NCI-H1092 treated with DMSO at 0.1 percent for 48 hours (cell line): Measurements from ENCODE around the gene SIK1.
"Not testable (repeated sequence)": the region's sequence is repeated elsewhere in the genome, so short reads cannot be mapped to it uniquely, and the experiment has no call there.

ENCODE experiments used
- DNase-seq: peaks from one replicate; lab custom pipeline; 2025; lab: John Stamatoyannopoulos, UW

The SIK1 gene

DNA sequence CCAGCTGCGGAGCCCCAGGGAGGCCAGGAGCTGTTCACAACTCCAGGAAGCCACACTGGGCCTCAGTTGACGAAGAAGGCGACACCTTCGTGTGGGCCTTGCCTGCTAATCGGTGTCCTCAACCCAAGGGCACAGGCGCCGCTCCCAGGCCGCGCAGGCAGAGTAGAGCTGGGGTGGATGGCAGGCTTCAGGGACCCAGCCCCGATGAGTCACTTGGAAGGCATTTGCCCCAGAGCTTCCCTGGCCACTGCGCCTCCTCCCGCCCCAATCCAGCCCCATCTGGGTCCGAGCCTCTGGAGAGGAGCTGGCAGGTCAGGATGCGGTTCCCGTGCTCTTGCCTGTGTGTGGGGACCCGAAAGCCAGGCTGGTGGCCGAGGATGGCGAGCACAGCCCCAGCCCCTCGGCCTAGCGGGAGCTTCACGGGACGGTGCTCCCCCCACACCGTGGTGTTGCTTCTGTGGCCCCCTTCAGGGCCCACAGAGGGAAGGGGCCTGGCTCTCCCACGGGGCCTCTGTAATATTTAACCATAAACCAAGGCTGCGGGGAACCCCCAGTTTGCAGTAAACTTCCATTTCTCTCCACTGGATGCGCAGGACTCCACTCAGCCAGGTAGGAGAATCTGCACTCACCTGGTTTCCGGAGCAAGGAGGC lies 30.0 kb downstream of the SIK1 start:
- DNase-seq: not testable (repeated sequence)

DNA sequence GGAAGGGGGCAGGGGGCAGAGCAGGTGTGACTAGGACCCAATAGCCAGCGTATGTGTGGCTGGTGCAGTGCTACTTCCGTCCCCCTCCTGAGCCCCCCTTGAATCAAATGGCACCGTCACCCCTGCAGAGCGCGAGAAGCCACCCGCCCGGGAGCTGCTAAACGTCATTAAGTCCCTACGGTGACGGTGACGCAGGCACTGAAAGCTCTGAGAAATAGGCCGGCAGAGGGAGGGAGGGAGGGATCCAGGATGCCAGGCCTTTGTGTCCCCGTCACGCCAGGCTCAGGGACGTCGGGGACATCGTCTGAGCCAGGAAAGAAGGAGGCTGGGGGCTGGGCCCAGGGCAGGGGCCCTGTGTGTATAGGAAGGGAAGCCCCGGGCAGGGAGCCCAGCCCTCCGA lies 43.6 kb downstream of the SIK1 start:
- not testable (repeated sequence) for DNase-seq

DNA sequence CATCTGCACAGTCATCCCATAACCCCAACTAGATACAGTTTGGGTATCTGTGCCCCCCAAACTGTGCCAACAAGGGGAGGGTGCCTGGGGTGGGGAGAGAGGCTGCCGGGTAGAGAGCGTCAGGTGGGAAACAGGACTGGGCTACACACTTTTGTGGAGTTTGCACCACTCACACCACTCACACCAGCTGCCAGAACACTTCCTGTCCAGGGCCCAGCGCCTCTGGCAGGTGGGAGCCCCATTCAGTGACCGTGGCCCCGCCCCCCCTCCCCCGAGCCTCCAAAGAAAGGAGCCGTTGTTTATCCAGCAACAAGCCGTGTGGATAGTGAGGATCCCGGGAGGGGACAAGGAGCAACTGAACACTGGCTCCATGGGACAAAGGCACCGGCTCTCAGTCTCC lies 44.0 kb downstream of the SIK1 start:
- DNase-seq: not testable (repeated sequence)

GRCh38 chr21:43380852-43381533 lies 45.9 kb downstream of the SIK1 start:
- DNase-seq: not testable (repeated sequence)

- not testable (repeated sequence) for DNase-seq
These were observed 46.6 kb downstream of the SIK1 start for GRCh38 chr21:43380337-43380736.

GRCh38 chr21:43379626-43380122 lies 47.3 kb downstream of the SIK1 start:
- not testable (repeated sequence) for DNase-seq

- no peak for DNase-seq
These were observed 50.5 kb downstream of the SIK1 start for GRCh38 chr21:43376478-43376882.

DNA sequence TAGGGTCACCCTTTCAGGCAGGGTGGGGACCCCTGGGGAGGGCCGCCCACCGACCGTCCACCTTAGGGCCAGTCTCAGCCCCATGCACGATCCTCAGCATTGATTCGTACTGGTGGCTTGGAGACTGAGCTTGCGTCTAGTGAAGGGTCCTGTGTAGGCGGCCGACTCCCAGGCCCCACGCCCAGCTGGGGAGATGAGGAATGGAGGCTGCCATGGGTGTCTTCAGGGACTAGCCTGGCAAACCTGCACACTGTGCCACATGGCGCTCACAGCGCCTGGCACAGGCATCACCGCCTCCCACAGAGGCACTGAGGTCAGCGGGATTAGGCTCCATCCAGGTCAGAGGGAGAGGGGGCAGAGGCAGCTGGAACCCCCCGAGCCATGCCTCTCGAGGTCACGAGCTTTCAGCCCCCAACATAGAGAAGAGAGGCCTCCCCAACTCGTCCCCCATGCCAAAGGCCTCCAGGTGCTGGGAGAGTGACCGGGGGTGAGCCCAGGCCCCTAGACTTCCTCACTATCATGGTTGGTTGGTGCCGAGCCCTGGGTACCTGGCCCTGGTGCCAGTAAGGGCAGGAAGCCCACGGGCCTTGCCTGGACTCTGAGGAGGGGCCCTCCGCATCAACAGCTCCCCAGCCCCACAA lies 51.0 kb downstream of the SIK1 start:
- DNase-seq: no peak

- DNase-seq: no peak
These were observed 51.7 kb downstream of the SIK1 start for GRCh38 chr21:43375006-43375836.

DNA sequence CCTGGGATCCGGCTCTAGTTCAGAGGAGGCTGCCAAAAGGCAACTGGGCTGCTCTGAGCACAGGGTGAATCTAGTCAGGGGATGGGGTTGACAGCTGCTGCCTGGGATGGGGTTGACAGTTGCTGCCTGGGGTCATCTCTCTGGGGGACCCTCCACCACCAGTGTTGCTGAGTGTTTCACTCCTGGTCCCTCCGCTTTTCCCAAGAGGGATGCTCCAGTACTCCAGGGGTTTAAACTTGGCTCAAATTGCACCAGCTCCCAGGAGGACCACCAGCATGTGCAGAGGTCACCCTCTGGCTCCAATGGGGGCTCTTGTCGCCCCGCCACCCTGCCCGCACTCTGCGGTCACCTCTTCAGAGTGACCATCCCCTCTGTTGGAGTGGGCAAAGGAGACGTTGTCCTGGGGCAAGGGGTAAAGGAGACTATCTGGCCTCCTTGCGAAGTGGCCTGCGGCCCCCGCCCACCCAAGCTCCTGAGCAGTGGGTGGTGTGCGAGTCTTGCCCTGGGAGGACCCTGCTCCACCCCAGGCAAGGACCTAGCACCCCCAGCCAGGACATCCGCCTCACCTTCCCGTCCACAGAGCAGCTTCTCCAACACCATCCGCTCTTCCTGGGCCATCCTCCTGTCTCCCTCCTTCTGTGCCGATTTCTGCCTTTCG lies 52.6 kb downstream of the SIK1 start:
- DNase-seq: no peak

- no peak for DNase-seq
These were observed 53.3 kb downstream of the SIK1 start for GRCh38 chr21:43373362-43374227.

DNA sequence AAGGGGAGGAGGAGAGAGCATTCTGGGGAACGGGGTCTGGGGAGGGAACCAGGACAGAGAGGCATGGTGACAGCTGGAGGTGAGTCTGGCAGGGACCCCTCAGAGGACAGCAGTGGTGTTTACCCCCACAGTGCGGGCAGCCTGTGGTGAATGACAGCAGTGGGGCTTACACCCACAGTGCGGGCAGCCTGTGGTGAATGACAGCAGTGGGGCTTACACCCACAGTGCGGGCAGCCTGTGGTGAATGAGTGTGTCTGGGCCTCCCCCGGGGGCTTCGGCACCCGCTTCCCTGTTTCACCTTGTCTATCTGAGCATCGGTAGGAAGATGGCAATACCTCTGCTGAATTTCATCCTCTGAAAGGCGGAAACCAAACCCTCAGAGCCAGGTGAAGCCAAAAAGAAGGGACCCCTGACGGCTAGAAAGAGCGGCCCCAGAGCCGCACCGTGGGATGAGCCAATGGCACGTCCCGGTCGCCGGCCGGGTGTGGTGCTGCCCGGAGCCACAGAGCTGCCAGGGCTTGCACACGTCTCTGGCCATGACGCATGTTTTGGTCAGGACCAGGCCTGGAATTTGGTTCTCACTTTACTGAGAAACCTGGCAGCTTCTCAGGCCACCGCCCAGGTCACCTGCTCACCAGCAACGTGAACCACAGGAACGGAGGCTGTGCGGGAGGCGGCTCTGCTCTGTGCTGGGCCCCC lies 54.1 kb downstream of the SIK1 start:
- no peak for DNase-seq

DNA sequence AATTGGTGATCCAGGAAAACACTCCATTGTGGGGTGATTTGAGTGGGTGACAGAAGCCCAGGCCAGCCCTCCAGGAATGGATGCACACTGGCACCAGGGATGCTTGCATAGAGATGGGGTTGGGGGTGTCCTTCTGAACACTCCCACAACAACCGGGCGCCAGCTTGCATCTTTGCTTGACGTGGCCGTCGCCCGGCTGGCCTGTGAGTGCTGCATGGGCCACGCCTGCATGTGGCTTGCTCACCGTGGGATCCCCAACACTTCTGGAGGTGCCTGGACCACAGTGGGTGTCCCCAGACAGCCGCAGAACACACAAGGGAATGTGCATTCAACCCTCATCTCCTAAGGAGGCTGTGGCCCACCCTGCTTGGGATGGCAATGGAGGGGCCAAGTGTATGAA lies 55.1 kb downstream of the SIK1 start:
- no peak for DNase-seq

DNA sequence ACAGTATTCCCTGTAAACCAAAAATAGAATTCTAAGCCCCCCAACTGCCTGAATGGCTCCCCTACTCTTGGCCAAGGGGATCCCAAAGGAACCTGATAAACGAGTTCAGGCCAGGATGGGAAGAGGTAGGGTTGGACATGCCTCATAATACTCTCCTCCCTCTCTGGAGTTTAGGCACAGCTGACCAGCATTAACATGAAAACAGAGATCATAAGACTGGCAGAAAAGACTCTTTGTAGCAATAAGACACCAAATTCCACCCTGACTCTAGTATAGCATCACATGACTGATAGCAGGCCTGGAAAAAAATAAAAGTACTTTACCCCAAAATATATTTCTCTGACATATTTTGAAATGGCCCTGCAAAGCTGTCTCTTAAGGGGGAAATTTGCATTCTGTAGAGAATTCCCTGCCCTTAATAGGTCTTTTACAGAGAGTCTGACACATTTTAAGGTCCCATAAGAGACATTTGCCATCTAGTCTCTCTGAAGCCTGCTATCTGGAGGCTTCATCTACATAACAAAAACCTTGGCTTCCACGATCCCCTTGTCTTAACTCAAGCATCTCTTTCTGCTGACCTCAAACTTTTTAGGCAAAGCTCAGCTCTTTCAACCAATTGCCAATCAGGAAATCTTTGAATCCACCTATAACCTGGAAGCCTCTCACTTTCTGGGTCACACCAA lies 55.9 kb downstream of the SIK1 start:
- no peak for DNase-seq

GRCh38 chr21:43370091-43370658 lies 56.8 kb downstream of the SIK1 start:
- no peak for DNase-seq

GRCh38 chr21:43369596-43370090 lies 57.3 kb downstream of the SIK1 start:
- DNase-seq: no peak

DNA sequence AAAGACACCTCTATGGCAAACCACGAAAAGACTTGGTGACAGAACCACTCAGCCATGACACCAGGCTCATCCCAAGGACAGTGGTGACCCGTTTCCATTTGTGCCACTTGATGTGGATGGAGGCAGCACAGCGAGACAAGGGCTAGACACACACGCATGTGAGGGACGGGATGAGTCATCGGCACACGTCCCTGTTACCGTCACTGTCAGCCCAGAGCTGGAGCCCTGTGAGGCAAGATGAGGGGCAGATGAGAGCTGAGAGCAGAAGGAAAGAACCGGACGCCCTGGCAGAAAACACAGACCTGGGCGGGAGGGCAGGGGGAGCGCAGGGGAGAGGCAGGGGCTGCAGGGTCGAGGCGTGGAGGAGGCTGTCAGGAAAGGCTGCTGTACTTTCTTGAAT lies 57.8 kb downstream of the SIK1 start:
- DNase-seq: no peak

- no peak for DNase-seq
These were observed 58.2 kb downstream of the SIK1 start for GRCh38 chr21:43368685-43369084.

GRCh38 chr21:43367859-43368258 lies 59.1 kb downstream of the SIK1 start:
- DNase-seq: no peak
